MCF 10A (cell line): ENCODE measurements around the gene ABR. TPM values are rescaled to one million over a fixed set of nuclear protein-coding genes. Genes with fewer than 3 reads are reported as not detected.

ENCODE experiments used
- BruUV-seq: library from RNA; stranded (reverse); fragments of 400-500 nt; replicated peaks from 2 replicates; lab custom pipeline; 2021; lab: Mats Ljungman, UMichigan
- CTCF ChIA-PET: fragments of 300-600 bp; sonication (Branson Sonifier 250); formaldehyde crosslinking; extraction: SDS; loops from one replicate; lab custom pipeline; 2021; ENCODE audit warnings: antibody characterized with exemption, inconsistent platforms; lab: Yijun Ruan, JAX
- POLR2A ChIA-PET: fragments of 300-600, 350-650 bp; sonication (Branson Sonifier 250); formaldehyde crosslinking; extraction: SDS; loops from one replicate; lab custom pipeline; 2020; ENCODE audit warnings: antibody characterized with exemption, inconsistent platforms; lab: Yijun Ruan, JAX
- DNase-seq: peaks from one replicate; pipeline ENCODE4 v3.0.0-alpha.2; 2018; ENCODE audit not compliant: unreplicated experiment
- H3K27ac Mint-ChIP-seq: one replicate; pipeline ENCODE4 v1.8.0; 2022; ENCODE audit warnings: mild to moderate bottlenecking, low read depth, mixed read lengths; ENCODE audit not compliant: unreplicated experiment
- H3K27me3 Mint-ChIP-seq: one replicate; pipeline ENCODE4 v1.8.0; 2022; ENCODE audit warnings: mixed read lengths; ENCODE audit not compliant: insufficient read depth, unreplicated experiment
- H3K36me3 Mint-ChIP-seq: one replicate; pipeline ENCODE4 v1.8.0; 2022; ENCODE audit warnings: mild to moderate bottlenecking, moderate library complexity, mixed read lengths; ENCODE audit not compliant: insufficient read depth, unreplicated experiment
- H3K4me1 Mint-ChIP-seq: one replicate; pipeline ENCODE4 v1.8.0; 2022; ENCODE audit warnings: mixed read lengths; ENCODE audit not compliant: insufficient read depth, unreplicated experiment
- H3K4me3 Mint-ChIP-seq: one replicate; pipeline ENCODE4 v1.8.0; 2022; ENCODE audit warnings: mild to moderate bottlenecking, moderate library complexity, mixed read lengths; ENCODE audit not compliant: unreplicated experiment
- H3K9me3 Mint-ChIP-seq: one replicate; pipeline ENCODE4 v1.8.0; 2022; ENCODE audit warnings: mixed read lengths; ENCODE audit not compliant: unreplicated experiment
- CTCF ChIP-seq: fragments of 200-600 bp; IDR thresholded peaks from one replicate; pipeline ENCODE4 v1.8.0; 2022; ENCODE audit warnings: antibody characterized with exemption, mild to moderate bottlenecking; ENCODE audit not compliant: unreplicated experiment
- intact Hi-C: fragments of 100-400 bp; cut with micrococcal nuclease; formaldehyde crosslinking; loops from 2 replicates; pipeline ENCODE4 v1.14.1; 2022
- total RNA-seq: library from RNA; stranded (reverse); gene quantifications from 2 replicates; pipeline ENCODE4 v1.2.3, GENCODE V29; 2022

Gene ABR
- total RNA-seq, 1 experiment from 2014 or later, result 44.7 TPM

- no peak overlapping the region for H3K4me3 Mint-ChIP-seq
- H3K36me3 Mint-ChIP-seq, result peaks cover 27% of the 10 kb centered on the region
- H3K9me3 Mint-ChIP-seq, result no peaks in the 10 kb centered on the region
- H3K4me1 Mint-ChIP-seq, result no peaks in the 10 kb centered on the region
- BruUV-seq, result no TSS peak
- H3K27ac Mint-ChIP-seq, result no peak overlapping the region
- no peak for TF ChIP-seq CTCF
- intact Hi-C loops, result no loop called here
- POLR2A ChIA-PET, result interaction anchor here (0.7 kb wide), 1 partner anchor 40 kb away, joined by 4 read pairs; no protein-coding TSS in a partner anchor
- DNase-seq, result no peak
- H3K27me3 Mint-ChIP-seq, result no peaks in the 10 kb centered on the region
- CTCF ChIA-PET, result no interaction called here
Measured at GRCh38 chr17:1053661-1054360, 126.0 kb downstream of the ABR start.

- no peak overlapping the region for H3K4me3 Mint-ChIP-seq
- H3K9me3 Mint-ChIP-seq, result no peaks in the 10 kb centered on the region
- POLR2A ChIA-PET, result no interaction called here
- no peak for DNase-seq
- TF ChIP-seq CTCF, result no peak
- BruUV-seq, result no TSS peak
- intact Hi-C loops, result no loop called here
- no peak overlapping the region for H3K27ac Mint-ChIP-seq
- CTCF ChIA-PET, result interaction anchor here (0.7 kb wide), 1 partner anchor 47 kb away, joined by 3 read pairs; no protein-coding TSS in a partner anchor
- H3K4me1 Mint-ChIP-seq, result no peaks in the 10 kb centered on the region
- peaks cover 14% of the 10 kb centered on the region for H3K36me3 Mint-ChIP-seq
- no peaks in the 10 kb centered on the region for H3K27me3 Mint-ChIP-seq
Measured at GRCh38 chr17:1050996-1051925, 128.5 kb downstream of the ABR start.

GRCh38 chr17:1050246-1050995 lies 129.4 kb downstream of the ABR start:
- Mint-ChIP-seq H3K36me3 (peaks cover 14% of the 10 kb centered on the region), H3K9me3 (no peaks in the 10 kb centered on the region), H3K27me3 (no peaks in the 10 kb centered on the region), H3K4me3 (no peak overlapping the region), H3K4me1 (no peaks in the 10 kb centered on the region), H3K27ac (no peak overlapping the region)
- no peak for DNase-seq
- no peak for TF ChIP-seq CTCF
- CTCF ChIA-PET, result interaction anchor here (0.7 kb wide), 1 partner anchor 107 kb away, joined by 3 read pairs; no protein-coding TSS in a partner anchor
- intact Hi-C loops, result no loop called here
- POLR2A ChIA-PET, result no interaction called here
- no TSS peak for BruUV-seq
